NCI-H2196 (cell line): ENCODE results near the gene SEMA6A.

Experiments used
- DNase-seq: peaks from one replicate; lab custom pipeline; 2025; ENCODE audit not compliant: unreplicated experiment; lab: John Stamatoyannopoulos, UW

The SEMA6A gene

DNA sequence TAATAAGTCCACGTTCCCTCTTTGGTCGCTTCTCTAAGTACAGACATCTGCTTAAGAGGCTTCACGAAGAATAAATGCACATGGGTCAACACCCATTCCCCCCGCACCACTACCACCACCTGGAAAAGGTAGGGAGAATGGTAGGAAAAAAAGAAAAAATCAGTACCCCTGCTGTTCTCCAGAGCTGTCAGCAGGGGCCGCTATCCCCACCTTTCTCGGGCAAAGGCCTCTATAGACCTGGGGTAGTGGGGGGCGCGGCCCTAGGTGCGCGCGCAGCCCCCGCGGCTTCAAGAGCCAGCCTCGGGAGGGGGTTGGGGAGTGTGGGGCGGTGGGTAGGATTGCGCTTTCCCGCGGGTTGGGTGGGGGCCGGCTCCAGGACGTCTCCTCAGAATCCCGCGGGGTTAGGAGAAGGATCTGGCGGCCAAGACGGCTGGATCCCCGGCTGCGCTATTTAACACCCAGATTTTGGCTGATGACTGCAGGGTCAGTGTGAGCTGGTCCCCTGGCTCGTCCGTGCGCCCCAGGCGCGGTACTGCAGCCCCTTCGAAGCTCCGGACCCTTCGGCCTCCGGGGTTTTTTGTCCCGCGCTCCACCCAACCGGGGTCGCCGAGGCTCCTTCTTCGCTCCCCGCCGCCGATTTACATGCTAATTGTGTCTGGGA, 1.6 kb upstream of the SEMA6A start:
- DNase-seq: no peak

DNA sequence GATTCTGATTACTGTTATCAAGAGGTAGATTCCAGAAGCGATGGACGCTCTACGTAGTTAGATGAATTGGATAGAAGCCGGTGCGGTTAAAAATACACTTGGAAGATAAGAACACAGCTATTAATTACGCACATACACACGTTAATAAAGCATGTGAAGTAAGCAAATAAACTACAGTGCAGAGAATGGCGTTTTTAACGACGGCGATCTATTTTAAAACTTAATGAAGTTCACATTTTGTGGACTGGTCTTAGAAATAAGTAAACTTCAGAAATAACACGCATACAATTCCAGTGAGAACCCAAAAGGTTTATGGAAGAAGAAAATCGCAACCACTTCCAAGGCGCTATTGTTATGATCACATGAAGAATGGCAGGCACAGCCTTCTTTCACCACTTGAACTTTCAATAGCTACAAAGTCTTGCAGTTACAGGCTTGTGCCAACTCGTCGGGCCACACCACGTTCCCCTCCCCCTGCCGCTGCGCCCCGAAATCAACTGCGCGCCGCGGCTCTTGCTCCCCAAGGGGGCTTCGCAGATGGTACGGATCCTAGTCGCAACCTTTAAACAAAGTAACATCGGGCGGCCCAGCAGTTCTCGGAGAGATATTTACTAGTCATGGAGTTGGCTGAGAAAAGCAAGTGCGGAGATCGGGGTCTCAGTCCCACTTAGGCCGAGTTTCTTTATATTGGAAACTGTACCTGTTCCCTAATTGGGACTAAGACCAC, 866 bp upstream of the SEMA6A start:
- no peak for DNase-seq

DNA sequence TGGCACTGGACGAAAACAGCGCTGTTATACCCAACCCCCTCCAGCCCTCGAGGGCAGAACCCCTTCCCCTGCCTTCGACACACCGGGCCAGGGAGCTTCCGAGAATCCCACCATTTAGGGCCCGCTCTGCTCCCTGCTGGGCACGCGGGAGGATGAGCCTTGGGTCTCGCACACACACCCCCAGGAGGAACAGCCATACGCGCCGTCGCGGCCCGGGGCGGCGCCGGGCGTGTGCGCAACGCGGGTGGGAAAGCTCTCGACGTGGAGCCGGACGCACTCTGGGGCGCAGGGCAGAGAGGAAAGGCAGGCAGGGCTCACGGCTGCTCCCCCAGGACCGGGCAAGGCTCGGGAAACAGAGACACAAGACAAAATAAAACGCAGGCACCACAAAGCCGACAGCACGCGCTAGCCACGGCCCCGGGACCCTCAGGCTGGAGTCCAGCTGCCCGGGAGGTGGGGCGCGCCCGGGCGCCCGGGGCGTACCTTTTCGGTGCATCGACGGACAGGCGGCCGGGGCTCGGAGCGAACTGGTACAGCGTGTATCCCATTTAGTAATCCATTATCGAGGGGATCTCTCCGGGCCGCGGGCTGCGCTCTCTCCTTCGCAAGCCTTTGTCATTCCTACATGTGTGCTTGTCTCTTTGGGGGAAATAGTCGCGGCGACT, 789 bp downstream of the SEMA6A start:
- no peak for DNase-seq

DNA sequence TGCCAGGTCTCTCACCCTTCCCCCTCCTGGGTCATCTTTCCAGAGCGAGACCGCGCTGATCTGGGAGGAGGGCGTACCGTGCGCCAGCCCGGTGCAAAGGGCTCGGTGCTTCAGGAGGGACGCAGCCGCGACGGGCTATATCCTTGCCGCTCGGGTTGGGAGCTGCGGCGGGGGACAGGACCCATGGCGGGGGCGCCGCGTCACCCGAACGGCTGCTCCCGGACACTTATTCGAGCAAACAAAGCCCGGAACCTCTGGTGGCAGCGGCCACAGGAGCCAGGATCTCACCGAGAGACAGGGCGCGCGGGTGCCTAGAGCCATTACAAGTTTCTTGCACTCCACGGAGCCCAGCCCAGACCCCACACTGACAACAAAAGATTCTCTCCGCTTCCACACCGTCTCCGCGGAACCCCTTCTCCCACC, 1.3 kb downstream of the SEMA6A start:
- no peak for DNase-seq

DNA sequence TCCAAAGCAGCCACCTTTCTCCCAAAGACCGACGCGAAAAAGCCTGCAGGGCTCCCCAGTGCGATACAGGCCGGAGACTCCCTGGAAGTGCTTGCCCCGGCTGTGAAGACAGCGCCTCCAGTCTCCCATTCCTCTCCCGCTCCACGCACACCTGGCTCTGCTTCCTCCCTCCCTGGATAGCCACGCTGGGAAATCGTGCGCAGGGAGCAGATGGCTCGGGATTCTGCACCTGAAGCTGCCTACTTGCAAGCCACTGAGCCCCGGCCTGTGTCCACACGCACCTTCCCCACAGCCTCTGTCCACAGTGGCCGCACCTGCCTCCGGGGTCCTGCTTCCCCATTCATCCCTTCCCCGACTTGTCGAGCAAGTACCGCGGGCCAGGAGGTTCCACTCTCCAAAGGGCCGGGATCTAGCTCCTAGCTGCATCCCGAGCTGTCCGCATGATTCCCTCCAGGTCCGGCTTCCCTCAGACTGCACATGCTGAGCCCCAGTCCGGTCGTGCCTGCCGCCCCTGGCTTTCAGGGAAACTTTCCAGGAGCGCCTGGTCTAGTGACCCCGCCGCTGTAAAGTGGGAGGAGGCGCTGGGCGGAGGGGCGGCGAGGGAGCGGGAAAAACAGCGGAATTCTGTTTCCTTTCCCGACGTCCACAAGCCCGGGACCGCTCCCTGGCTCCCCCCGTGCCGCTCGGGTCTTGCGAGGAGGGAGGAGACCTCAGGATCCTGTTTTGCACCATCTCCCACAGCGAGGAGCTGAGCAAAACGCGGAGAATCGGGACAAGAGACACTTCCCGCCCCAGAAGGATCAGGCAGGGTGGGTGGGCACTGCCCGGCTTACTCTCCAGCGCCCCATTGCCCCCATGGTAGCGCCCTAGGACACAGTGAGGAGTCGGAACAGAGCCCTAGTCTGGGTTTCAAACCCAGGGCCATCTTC, 2.0 kb downstream of the SEMA6A start:
- no peak for DNase-seq

DNA sequence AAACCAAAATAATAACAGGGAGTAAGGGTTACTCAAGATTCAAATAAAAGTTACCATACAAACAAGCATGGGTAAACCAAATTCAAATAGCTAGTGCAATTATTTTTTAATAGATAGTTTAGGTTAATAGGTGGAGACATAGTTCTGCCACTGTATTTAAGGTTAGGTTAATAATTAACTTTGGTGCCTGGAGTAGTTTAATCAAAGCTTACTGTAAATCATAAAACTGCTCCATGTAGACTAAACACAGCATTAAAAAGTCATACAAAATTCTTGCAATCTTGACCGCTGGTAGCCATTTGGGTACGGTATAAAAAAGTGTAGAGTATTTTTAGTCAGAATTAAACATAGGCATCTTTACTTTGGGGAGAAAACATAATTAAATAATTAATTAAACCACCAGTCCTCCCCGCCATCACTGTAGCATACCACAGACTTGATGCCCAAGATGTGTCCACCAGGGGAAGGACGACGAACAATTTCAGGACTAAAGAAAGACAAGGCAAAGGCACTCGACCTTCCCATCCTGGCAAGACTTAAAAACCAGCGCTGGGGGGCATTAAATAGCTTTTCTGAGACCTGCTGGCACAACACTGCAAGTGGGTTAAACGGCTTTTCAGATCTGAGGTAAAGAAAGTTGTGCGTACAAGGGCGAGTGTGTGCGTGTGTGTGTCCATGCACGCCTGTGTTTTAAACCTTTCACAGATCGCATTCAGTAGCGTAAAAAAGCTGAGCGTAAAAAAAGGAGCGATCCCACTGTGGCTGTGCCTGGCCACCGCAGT, 2.9 kb downstream of the SEMA6A start:
- no peak for DNase-seq

DNA sequence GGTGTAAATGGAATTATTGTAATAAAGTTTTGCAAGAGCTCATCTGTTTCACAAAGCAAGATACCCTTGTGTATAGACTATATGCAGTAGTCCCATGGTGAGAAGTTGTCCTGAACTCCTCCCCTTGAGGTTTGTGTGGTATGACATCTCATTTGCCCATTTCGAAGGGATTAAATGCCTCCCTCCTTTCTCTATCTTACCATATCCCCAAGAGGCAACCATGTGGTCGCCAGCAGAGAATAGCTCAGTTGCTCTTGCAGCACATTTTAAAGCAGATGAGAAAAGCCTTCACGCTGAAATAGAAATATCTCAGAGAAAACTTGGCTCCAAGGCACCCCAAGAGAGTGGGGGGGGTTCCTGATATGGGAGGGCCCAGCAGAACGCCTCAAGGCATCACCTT, 4.6 kb downstream of the SEMA6A start:
- no peak for DNase-seq

DNA sequence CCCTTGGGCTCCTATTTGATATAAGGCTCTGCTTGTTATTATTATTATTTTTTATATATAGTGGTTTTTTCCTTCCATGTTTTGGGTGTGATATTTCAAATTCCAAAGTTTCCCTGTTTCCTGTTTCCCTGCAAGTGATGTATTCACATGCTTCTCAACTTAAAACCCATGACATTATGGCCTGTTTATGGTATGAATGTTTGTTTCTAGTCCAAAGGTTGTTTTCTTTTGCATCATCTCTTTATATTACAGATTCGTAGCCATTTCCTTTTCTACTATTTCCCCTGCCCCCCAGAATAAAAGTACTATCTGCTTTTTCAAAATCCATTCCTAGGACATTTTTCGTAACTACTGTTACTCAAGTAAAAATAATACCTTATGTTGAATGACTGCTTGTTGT, 7.5 kb downstream of the SEMA6A start:
- no peak for DNase-seq

DNA sequence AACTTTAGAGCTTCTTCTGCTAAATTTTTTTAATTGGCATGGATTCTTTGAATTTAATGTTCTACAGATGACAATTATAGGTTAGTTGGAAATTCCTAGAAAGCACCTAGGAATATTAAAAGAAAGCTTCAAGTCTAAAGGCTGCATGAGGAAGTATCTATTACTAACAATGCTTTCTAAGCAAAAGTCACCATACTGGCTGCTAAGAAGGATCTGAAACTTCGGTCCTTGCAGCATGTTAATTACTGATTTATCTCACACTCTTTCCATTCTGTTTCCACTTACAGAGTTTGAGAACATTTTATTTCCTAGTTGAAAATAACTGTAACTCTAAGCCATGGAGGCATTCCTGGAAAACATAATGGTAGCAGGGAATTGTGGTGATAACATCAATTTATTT, 8.4 kb downstream of the SEMA6A start:
- no peak for DNase-seq

DNA sequence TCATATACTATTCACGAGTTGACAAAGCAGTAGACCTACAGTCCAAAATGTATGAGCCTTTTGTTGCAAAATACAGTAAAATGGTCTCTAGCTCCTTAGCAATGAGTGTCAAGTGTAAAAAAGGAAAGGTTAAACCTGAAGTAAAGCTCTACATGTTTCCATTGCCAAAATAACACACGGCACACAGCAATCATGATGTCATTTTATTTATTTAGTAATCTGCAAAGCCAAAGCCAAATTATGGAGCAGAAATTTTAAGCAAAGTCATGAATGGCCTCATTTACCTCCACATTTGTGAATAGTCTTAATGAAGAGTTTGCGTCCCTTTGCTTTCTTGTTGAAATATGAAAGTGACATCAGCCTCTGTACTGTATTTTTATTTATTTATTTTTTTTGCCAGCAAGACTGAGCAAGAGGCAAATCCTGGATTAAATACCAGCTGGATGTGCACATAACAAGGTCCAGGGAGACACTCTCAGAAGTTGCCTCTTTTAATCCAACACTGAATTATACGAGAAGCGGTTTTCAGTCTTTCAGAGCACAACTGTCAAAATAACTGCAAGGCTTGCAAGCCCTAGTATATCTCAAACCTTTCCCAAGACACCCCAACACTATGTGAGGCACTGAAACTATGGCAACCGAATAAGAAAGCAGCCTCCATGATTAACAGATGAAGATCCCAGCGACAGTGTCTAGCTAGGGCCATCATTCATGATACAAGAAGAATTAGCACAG, 9.7 kb downstream of the SEMA6A start:
- DNase-seq: no peak

DNA sequence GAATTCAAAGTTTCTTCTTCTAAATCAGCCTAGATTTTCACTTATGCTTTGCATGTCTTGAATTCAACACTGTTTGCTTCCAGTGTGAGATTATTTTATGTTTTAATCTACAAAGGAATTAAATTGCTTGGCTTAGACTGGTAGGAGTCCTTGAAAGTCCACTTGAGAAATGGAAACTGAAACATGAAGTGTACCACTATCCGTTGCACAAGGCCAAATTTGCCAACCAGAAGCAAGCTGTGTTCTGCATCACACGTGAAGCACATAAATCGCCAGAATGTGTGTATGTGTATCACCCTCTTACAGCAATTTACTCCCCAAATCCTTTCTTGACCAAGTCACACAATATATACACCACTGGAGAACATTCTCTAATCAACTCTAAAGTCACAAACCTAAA, 10.3 kb downstream of the SEMA6A start:
- DNase-seq: no peak

DNA sequence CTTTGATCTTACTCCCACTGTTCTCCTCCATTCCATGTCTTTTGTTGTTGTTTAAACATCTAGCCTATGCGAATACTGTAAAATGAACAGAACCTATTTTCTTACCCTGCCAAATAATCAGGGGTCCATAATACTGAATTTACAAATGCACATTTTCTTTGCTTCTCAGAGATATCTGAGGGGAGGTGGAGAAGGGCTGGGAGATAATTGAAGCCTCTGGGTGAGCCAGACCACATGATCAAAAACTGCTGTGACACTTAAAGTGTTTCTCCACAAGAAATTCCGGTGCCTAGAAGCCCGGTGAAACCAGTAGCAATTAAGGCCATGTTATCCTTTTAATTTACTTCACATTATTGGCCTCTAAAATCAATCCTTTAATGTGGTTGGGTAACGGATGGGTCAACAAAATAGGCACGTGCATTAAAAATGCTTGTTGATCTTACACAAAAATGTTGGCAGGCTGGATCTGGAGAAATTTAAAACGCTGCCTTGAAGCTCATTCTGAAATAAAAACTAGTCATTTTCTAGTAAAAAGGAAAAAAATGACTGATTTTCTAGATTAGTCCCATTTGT, 10.8 kb downstream of the SEMA6A start:
- DNase-seq: no peak

DNA sequence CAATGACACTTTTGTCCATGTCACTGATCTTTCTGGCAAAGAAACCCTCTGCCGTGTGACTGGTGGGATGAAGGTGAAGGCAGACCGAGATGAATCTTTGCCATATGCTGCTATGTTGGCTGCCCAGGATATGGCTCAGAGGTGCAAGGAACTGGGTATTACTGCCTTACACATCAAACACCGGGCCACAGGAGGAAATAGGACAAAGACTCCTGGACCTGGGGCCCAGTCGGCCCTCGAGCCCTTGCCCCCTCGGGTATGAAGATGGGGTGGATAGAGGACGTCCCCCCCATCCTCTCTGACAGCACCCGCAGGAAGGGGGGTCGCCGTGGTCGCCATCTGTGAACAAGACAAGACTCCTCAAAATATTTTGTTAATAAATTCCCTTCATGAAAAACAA, 12.0 kb downstream of the SEMA6A start:
- no peak for DNase-seq

DNA sequence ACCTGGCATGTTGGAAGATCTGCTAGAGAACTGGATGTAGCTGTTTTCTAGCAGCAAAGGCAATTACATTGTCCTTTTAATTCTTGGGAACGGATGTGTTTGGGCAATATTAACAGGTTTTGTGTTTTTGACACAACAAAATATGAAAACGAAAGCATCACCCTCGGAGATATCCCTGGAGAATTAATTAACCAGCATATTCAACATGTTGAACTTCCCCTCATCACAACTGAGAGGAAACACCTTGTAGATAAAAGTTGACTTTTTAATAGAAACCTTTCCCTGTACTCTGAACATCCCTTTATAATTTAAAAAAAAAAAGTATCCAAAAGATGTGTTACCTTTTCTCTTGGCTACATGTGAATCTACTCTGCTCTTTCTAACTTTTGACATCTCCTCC, 13.0 kb downstream of the SEMA6A start:
- no peak for DNase-seq

DNA sequence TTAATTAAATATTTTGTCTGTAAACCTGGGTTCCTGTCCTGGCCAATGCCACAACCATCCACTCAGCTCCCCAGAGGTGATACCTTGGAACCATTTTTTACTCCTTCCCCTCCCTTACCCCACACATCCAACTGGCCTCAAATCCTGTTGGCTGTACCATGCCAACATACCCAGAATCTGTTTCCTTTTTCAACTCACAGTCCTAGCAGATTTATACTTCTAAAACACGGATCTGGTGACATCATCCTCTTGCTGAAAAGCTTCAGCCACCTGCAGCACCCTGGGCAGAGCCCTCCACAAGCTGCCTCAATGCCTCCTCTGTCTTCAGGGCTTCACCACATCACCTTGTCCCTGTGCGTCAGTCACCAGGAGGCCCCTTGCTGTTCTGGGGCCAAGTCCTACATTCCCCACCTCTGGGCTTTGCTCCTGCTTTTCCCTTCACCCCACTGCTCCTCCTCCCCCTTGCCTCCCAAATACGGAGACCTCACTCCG, 14.9 kb downstream of the SEMA6A start:
- no peak for DNase-seq

DNA sequence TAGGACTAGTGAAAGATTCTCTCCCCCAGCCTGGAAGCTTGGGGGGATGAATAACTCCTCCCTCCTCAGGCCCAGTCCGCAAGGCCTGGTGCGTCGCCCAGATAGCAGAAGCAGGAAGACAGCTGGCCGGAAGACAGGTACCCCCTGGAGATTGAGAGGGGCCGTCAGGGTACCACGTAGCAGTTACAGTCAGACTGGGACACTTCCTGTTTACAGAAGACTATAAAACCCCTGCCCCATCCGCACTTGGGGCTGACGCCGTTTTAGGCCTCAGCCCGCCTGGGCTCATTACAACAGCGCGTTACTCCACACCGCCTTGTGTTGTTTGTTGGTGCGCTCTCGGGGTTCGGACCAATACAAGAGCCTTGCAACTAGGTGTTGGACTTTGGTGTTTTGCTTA, 15.4 kb downstream of the SEMA6A start:
- no peak for DNase-seq

DNA sequence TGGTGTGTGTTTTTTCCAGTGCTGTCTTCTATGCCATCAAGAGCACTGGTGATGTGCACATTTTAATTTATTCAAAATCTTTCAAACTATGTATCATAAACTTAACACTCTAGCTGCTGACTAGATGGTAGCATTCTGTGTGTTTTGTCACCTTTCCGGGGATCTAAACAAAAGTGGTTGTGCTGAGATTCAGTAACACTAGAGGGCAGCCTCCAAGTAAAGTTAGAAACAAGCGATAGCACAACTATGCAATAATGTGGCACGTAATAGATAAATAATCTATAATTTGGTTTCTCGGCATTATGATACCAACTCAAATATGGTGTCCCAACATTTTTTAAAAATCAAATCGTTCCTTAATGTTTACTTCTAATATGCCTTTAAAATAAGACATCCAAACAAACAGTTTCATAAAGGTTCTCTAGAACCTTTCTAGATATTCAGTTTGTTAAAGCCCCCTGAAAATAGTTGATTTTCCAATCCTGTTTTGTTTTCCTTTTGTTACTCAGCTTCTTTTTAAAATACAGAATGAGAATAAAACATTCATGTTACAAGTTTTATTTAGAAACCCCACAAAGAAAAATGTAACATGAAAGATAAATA, 16.9 kb downstream of the SEMA6A start:
- DNase-seq: no peak

DNA sequence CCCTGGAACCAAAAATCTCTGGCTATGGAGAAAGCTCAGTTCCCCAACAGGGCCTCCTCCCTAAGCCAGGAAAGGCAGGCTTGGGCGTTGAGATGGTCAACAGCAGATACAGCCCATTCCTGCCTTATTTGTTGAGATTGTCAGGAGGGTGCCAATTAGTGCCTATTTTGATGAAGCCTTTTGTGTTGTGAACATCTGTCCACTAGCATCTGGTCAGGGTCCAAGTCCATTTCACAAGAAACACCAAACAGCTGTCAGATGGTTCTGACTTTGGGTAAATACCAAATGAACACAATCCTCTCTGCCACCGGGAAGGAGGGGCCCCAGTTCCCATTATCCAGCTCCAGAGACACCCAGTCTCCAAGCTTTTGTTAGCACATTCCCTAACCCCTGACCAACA, 19.9 kb downstream of the SEMA6A start:
- no peak for DNase-seq

DNA sequence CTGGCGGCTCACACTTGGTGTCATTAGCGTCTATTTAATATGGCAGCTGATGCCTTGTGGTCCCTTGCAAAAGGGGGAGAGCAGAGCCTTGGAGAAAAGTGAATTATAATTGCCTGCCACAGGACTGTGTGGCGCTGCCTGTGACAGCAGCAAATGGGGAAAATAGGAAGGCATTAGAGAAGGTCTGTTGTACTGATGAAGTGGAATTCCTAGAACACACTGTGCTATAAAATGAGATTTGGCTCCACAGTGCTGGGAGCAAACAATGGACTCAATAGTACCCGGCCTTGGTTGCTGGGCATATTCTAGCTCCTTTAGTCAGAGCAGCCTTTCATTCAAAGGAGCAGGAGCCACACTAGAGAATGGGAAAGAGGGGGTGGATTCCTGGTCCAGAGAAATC, 21.3 kb downstream of the SEMA6A start:
- DNase-seq: no peak
